ENCODE measurements around the gene MTMR3. TPM values are rescaled to one million over a fixed set of nuclear protein-coding genes. Genes with fewer than 3 reads are reported as not detected.

MTMR3 gene
- total RNA-seq, 1 experiment from 2014 or later = 27.0 TPM

DNA sequence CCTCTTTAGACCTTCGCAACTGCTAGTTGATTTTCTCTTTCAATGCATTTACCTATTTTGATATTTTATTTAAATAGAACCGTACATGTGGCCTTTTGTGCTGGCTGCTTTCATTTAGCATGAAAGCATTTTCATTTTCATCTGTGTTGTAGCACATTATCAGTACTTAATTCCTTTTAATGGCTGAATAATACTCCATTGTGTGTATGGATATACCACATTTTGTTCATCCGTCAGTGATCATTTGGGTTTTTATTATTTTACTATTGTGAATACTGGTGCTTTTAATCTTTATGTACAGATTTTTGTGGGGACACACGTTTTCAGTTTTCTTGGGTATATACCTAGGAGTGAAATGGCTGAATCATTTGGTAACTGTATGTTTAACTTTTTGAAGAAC is 43.1 kb downstream of the MTMR3 start:
- peaks cover 56% of the 10 kb centered on the region for H3K79me2 ChIP-seq (ENCODE audit: insufficient read depth, low read length)
- intact Hi-C loops (cut with micrococcal nuclease) = no loop called here
- BruUV-seq (replicated peaks) = no TSS peak

More for the DNA sequence above, 43.1 kb downstream of the MTMR3 start:
- ATAC-seq = no peak
- Histone ChIP-seq H3K9me3 (ENCODE audit: control insufficient read depth in 1 of 2, insufficient read depth in 1 of 2, low read depth in 1 of 2, low read length in 2 of 2) (no peaks in the 10 kb centered on the region), H3K4me3 (replicated peaks in 1 of 2; ENCODE audit: low read depth in 1 of 2, low read length in 2 of 2) (no peak overlapping the region), H3K9me2 (ENCODE audit: insufficient read depth) (no peaks in the 10 kb centered on the region), H3K36me3 (ENCODE audit: control insufficient read depth in 1 of 2, insufficient read depth in 2 of 2, low read length in 2 of 2) (no peaks in the 10 kb centered on the region), H3K4me1 (ENCODE audit: control insufficient read depth in 1 of 2, insufficient read depth in 2 of 2, low read length in 2 of 2) (no peaks in the 10 kb centered on the region), H4K20me1 (ENCODE audit: insufficient read depth) (no peaks in the 10 kb centered on the region; the same call in none of the 2 replicates), H3K27ac (ENCODE audit: low read depth, low read length) (no peak overlapping the region), H2AFZ (ENCODE audit: low read depth, low read length, poor library complexity, severe bottlenecking) (no peak overlapping the region), H3K4me2 (ENCODE audit: low read length) (no peak overlapping the region), H3K27me3 (ENCODE audit: insufficient read depth, low read length) (no peaks in the 10 kb centered on the region), H3K9ac (ENCODE audit: low read length) (no peak overlapping the region)
- ChIA-PET CTCF (no interaction called here), POLR2A (no interaction called here), RAD21 (ENCODE audit: low non-redundant PET in 1 of 2, low total read pairs in 2 of 2, uncharacterized antibody in 2 of 2, unreplicated experiment in 2 of 2) (no interaction called here)
- no peak for TF ChIP-seq ZBTB33 (IDR thresholded peaks at IDR 0.05; ENCODE audit: extremely low read depth, insufficient replicate concordance, low read length)
- no peak for TF ChIP-seq ELF1 (IDR thresholded peaks at IDR 0.05; ENCODE audit: borderline replicate concordance, low read depth)
- TF ChIP-seq FOSL1 (IDR thresholded peaks at IDR 0.05; ENCODE audit: low read depth) = no peak
- TF ChIP-seq CEBPB (IDR thresholded peaks at IDR 0.05; ENCODE audit: low read depth) = no peak
- no peak for TF ChIP-seq YY1 (IDR thresholded peaks at IDR 0.05; ENCODE audit: extremely low read depth, insufficient replicate concordance, low read depth, low read length)
- TF ChIP-seq, protein P1, sequence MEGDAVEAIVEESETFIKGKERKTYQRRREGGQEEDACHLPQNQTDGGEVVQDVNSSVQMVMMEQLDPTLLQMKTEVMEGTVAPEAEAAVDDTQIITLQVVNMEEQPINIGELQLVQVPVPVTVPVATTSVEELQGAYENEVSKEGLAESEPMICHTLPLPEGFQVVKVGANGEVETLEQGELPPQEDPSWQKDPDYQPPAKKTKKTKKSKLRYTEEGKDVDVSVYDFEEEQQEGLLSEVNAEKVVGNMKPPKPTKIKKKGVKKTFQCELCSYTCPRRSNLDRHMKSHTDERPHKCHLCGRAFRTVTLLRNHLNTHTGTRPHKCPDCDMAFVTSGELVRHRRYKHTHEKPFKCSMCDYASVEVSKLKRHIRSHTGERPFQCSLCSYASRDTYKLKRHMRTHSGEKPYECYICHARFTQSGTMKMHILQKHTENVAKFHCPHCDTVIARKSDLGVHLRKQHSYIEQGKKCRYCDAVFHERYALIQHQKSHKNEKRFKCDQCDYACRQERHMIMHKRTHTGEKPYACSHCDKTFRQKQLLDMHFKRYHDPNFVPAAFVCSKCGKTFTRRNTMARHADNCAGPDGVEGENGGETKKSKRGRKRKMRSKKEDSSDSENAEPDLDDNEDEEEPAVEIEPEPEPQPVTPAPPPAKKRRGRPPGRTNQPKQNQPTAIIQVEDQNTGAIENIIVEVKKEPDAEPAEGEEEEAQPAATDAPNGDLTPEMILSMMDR (IDR thresholded peaks at IDR 0.05 in 2 of 3, conservative IDR thresholded peaks at IDR 0.05 in 1 of 3; ENCODE audit: borderline replicate concordance in 1 of 3, insufficient read depth in 1 of 3, low read depth in 2 of 3, low read length in 2 of 3) = no peak
- no peak for TF ChIP-seq EZH2 (IDR thresholded peaks at IDR 0.05)
- no peak for TF ChIP-seq POLR2AphosphoS5 (IDR thresholded peaks at IDR 0.05; ENCODE audit: low read depth, low read length)
- TF ChIP-seq POLR2A (IDR thresholded peaks at IDR 0.05; ENCODE audit: borderline replicate concordance, extremely low read depth, insufficient read depth, insufficient read length) = no peak
- no peak for TF ChIP-seq ZFX (IDR thresholded peaks at IDR 0.05)
- no peak for TF ChIP-seq EZH2phosphoT487 (IDR thresholded peaks at IDR 0.05; ENCODE audit: borderline replicate concordance)
- TF ChIP-seq TCF7L2 (IDR thresholded peaks at IDR 0.05; ENCODE audit: borderline replicate concordance, extremely low read depth, insufficient read depth, insufficient read length) = no peak
- no peak for DNase-seq (ENCODE audit: low read depth, low spot score)

All from HCT116 (cell line).